ENCODE measurements around the gene BLOC1S1. TPM values are rescaled to one million over a fixed set of nuclear protein-coding genes. Genes with fewer than 3 reads are reported as not detected.

The BLOC1S1 gene
- total RNA-seq (100 to 1,000 TPM; 110 to 145 TPM), polyA plus RNA-seq (ENCODE audit: insufficient read depth, low read depth, low replicate concordance) (108 TPM)
- long read RNA-seq, donor 1, transcript BLOC1S1-203 (4 exons, 571 nt) = major isoform, 95 of 104 reads
- long read RNA-seq, donor 1, partial matches to known transcripts = 0 of 104 reads
- long read RNA-seq, donor 1, other reads (novel, unspliced or antisense) = 0 of 104 reads
- long read RNA-seq, donor 2, transcript BLOC1S1-203 (4 exons, 571 nt) = major isoform, 63 of 74 reads
- long read RNA-seq, donor 2, partial matches to known transcripts = 7 of 74 reads
- long read RNA-seq, donor 2, other reads (novel, unspliced or antisense) = 0 of 74 reads

- WGBS, 2 donors = 1% methylated on average over 22 to 42 of the region's 42 CpGs
- Histone ChIP-seq H3K9me3 (no peaks in the 10 kb centered on the region), H3K36me3 (ENCODE audit: low read depth, missing control alignments) (no peaks in the 10 kb centered on the region), H3K27ac (peak within 1 kb of the TSS; percentile 90 to 96), H3K4me1 (peaks cover 66% of the 10 kb centered on the region), H3K27me3 (no peaks in the 10 kb centered on the region), H3K4me3 (peak within 1 kb of the TSS; percentile 85 to 95)
- TF ChIP-seq POLR2A (IDR thresholded peaks at IDR 0.05) (no peak), CTCF (IDR thresholded peaks at IDR 0.05) (peak in 1 of 3 experiments; percentile 34)
- intact Hi-C loops (cut with DNase I; ENCODE audit: low total_unique reads) = no loop called here
- peak; percentile 95 for DNase-seq
Observed at GRCh38 chr12:55715833-55716581, at the start of gene BLOC1S1. Gene BLOC1S1, plus strand, starts transcription at chr12:55716046. Its CDS starts 6 bp downstream, at chr12:55716052.

- Histone ChIP-seq H3K27ac (no peak overlapping the region), H3K27me3 (no peaks in the 10 kb centered on the region), H3K4me3 (no peak overlapping the region), H3K4me1 (no peaks in the 10 kb centered on the region), H3K9me3 (no peaks in the 10 kb centered on the region), H3K36me3 (ENCODE audit: low read depth, missing control alignments) (no peaks in the 10 kb centered on the region)
- WGBS, 2 donors = 50 to 64% methylated on average over 7 of the region's 7 CpGs
- DNase-seq = peak; percentile 11
- TF ChIP-seq CTCF (IDR thresholded peaks at IDR 0.05) (no peak), POLR2A (IDR thresholded peaks at IDR 0.05) (no peak)
- intact Hi-C loops (cut with DNase I; ENCODE audit: low total_unique reads) = no loop called here
Observed at GRCh38 chr12:55666508-55666907, 49.3 kb upstream of the BLOC1S1 start.

- Histone ChIP-seq H3K4me3 (no peak overlapping the region), H3K27ac (no peak overlapping the region), H3K27me3 (no peaks in the 10 kb centered on the region), H3K4me1 (no peaks in the 10 kb centered on the region), H3K36me3 (ENCODE audit: low read depth, missing control alignments) (no peaks in the 10 kb centered on the region), H3K9me3 (no peaks in the 10 kb centered on the region)
- TF ChIP-seq POLR2A (IDR thresholded peaks at IDR 0.05) (no peak), CTCF (IDR thresholded peaks at IDR 0.05) (no peak)
- DNase-seq = peak; percentile 12
- intact Hi-C loops (cut with DNase I; ENCODE audit: low total_unique reads) = no loop called here
Observed at GRCh38 chr12:55670276-55670675, 45.6 kb upstream of the BLOC1S1 start.

- no peak overlapping the region for H3K27ac ChIP-seq
- H3K36me3 ChIP-seq (ENCODE audit: low read depth, missing control alignments) = no peaks in the 10 kb centered on the region
- H3K9me3 ChIP-seq = no peaks in the 10 kb centered on the region
- intact Hi-C loops (cut with DNase I; ENCODE audit: low total_unique reads) = no loop called here
- H3K27me3 ChIP-seq = no peaks in the 10 kb centered on the region
- DNase-seq = no peak
- H3K4me3 ChIP-seq = no peak overlapping the region
- no peaks in the 10 kb centered on the region for H3K4me1 ChIP-seq
- no peak for TF ChIP-seq CTCF (IDR thresholded peaks at IDR 0.05)
- no peak for TF ChIP-seq POLR2A (IDR thresholded peaks at IDR 0.05)
- WGBS, 2 donors = 55 to 67% methylated on average over 4 of the region's 4 CpGs
Observed at GRCh38 chr12:55671746-55672145, 44.1 kb upstream of the BLOC1S1 start.
